H1 (cell line): ENCODE results near the gene CEP85. TPM values are rescaled to one million over a fixed set of nuclear protein-coding genes. Genes with fewer than 3 reads are reported as not detected.

Experiments used
- CTCF ChIA-PET: fragments of 300-600 bp; sonication (Branson Sonifier 250); formaldehyde crosslinking; loops from one replicate; lab custom pipeline; 2021; ENCODE audit not compliant: partially characterized antibody; lab: Charles Lee
- POLR2A ChIA-PET: fragments of 300-600 bp; sonication (Branson Sonifier 250); formaldehyde crosslinking; loops from one replicate; lab custom pipeline; 2021; ENCODE audit warnings: inconsistent platforms; ENCODE audit not compliant: partially characterized antibody; lab: Charles Lee
- DNase-seq, 2 experiments: peaks; one replicate each; pipeline versions ENCODE4 v3.0.0 to v3.0.0-alpha.2; 2010 to 2022; ENCODE audit warnings: low spot score in 2 of 2, low read depth in 1 of 2, mixed read lengths in 1 of 2
- FAIRE-seq: peaks from 2 replicates; lab custom pipeline; 2011; peaks lifted over from hg19 to GRCh38; lab: Jason Lieb, UNC
- H2AFZ ChIP-seq: 2 replicates; pipeline ENCODE4 v1.8.1; 2012; ENCODE audit warnings: low read length, inconsistent platforms
- H2AK5ac ChIP-seq: 2 replicates; pipeline ENCODE4 v1.6.1; 2013; ENCODE audit warnings: low read depth, low read length
- H2BK120ac ChIP-seq: replicated peaks from 2 replicates; pipeline ENCODE3; 2013; ENCODE audit warnings: low read depth, low read length, inconsistent platforms
- H2BK12ac ChIP-seq: 2 replicates; pipeline ENCODE4 v1.6.1; 2013; ENCODE audit warnings: low read depth, low read length
- H2BK15ac ChIP-seq: 2 replicates; pipeline ENCODE4 v1.6.1; 2013; ENCODE audit warnings: low read length
- H2BK20ac ChIP-seq: 2 replicates; pipeline ENCODE4 v1.6.1; 2013; ENCODE audit warnings: low read length
- H2BK5ac ChIP-seq: 2 replicates; pipeline ENCODE4 v1.6.1; 2013; ENCODE audit warnings: low read depth, low read length
- H3K14ac ChIP-seq: 2 replicates; pipeline ENCODE4 v1.6.1; 2013; ENCODE audit warnings: inconsistent platforms; ENCODE audit not compliant: insufficient read length
- H3K18ac ChIP-seq: 2 replicates; pipeline ENCODE4 v1.6.1; 2013; ENCODE audit warnings: low read length; ENCODE audit errors: extremely low read depth
- H3K23ac ChIP-seq: 2 replicates; pipeline ENCODE4 v1.6.1; 2013; ENCODE audit warnings: inconsistent platforms; ENCODE audit not compliant: insufficient read length
- H3K23me2 ChIP-seq: 2 replicates; pipeline ENCODE4 v1.6.1; 2013; ENCODE audit warnings: low read depth, low read length
- H3K27ac ChIP-seq: 2 replicates; pipeline ENCODE4 v1.6.1; 2011; ENCODE audit warnings: low read depth, low read length, inconsistent platforms
- H3K27me3 ChIP-seq, 4 experiments: replicated peaks in 1 of 4; 1 replicate in 1 of 4; 2 replicates in 3 of 4; pipeline versions ENCODE4 v1.6.1 to v1.8.1; 2011 to 2013; ENCODE audit warnings: low read length in 3 of 4, mild to moderate bottlenecking in 3 of 4, inconsistent platforms in 2 of 4, mixed read lengths in 2 of 4, moderate library complexity in 1 of 4; ENCODE audit not compliant: control insufficient read depth in 3 of 4, insufficient read depth in 3 of 4; ENCODE audit errors: extremely low read depth in 1 of 4
- H3K36me3 ChIP-seq, 4 experiments: 2 replicates each; pipeline versions ENCODE4 v1.6.1 to v1.8.1; 2011 to 2013; ENCODE audit warnings: mild to moderate bottlenecking in 4 of 4, low read length in 3 of 4, moderate library complexity in 2 of 4, control low read depth in 1 of 4, inconsistent platforms in 1 of 4; ENCODE audit not compliant: insufficient read depth in 4 of 4, control insufficient read depth in 2 of 4
- H3K4ac ChIP-seq: replicated peaks from 2 replicates; pipeline ENCODE3; 2013; ENCODE audit warnings: low read length, low read depth, mixed read lengths, inconsistent platforms; ENCODE audit not compliant: insufficient read length
- H3K4me1 ChIP-seq, 4 experiments: replicated peaks in 1 of 4; 1 replicate in 1 of 4; 2 replicates in 3 of 4; pipeline versions ENCODE4 v1.6.1 to v1.8.1; 2011 to 2013; ENCODE audit warnings: low read length in 3 of 4, inconsistent platforms in 2 of 4, mixed read lengths in 1 of 4; ENCODE audit not compliant: insufficient read depth in 4 of 4, control insufficient read depth in 3 of 4
- H3K4me2 ChIP-seq, 2 experiments: 2 replicates each; pipeline versions ENCODE4 v1.6.1 to v1.8.1; 2011 to 2013; ENCODE audit warnings: low read depth in 2 of 2, low read length in 2 of 2, control low read depth in 1 of 2, inconsistent platforms in 1 of 2, mild to moderate bottlenecking in 1 of 2; ENCODE audit not compliant: insufficient read depth in 1 of 2
- H3K4me3 ChIP-seq, 4 experiments: fragments of 200-600, 300-600 bp in 1 of 4; sonication (generic), shearing (Covaris generic), sonication (Bioruptor Twin) in 1 of 4; 2 replicates each; pipeline versions ENCODE4 v1.5.1 to v1.8.1; 2011 to 2016; ENCODE audit warnings: low read length in 4 of 4, low read depth in 3 of 4, control low read depth in 2 of 4, inconsistent platforms in 2 of 4, mild to moderate bottlenecking in 2 of 4, mixed read lengths in 1 of 4, moderate library complexity in 1 of 4; ENCODE audit not compliant: insufficient read depth in 2 of 4; ENCODE audit errors: extremely low read depth in 1 of 4
- H3K56ac ChIP-seq: replicated peaks from 2 replicates; pipeline ENCODE3; 2013; ENCODE audit warnings: low read depth, mild to moderate bottlenecking, mixed read lengths, low read length, inconsistent platforms; ENCODE audit not compliant: insufficient read length
- H3K79me1 ChIP-seq: 2 replicates; pipeline ENCODE4 v1.6.1; 2013; ENCODE audit warnings: low read depth, low read length, control low read depth
- H3K79me2 ChIP-seq, 2 experiments: 2 replicates each; pipeline versions ENCODE4 v1.6.1 to v1.8.1; 2012 to 2013; ENCODE audit warnings: low read length in 2 of 2, mild to moderate bottlenecking in 2 of 2, inconsistent platforms in 1 of 2; ENCODE audit not compliant: insufficient read depth in 2 of 2, control insufficient read depth in 1 of 2
- H3K9ac ChIP-seq, 4 experiments: replicated peaks in 1 of 4; 1 replicate in 1 of 4; 2 replicates in 3 of 4; pipeline versions ENCODE4 v1.6.1 to v1.8.1; 2011 to 2013; ENCODE audit warnings: low read depth in 3 of 4, low read length in 3 of 4, control low read depth in 2 of 4, mild to moderate bottlenecking in 2 of 4, moderate library complexity in 2 of 4, inconsistent platforms in 1 of 4; ENCODE audit errors: extremely low read depth in 1 of 4
- H3K9me3 ChIP-seq, 2 experiments: 2 replicates each; pipeline versions ENCODE4 v1.6.1 to v1.8.1; 2012 to 2013; ENCODE audit warnings: mild to moderate bottlenecking in 2 of 2, moderate library complexity in 2 of 2, control low read depth in 1 of 2, inconsistent platforms in 1 of 2, low read depth in 1 of 2, low read length in 1 of 2, mixed read lengths in 1 of 2; ENCODE audit not compliant: insufficient read depth in 2 of 2
- H4K20me1 ChIP-seq, 2 experiments: replicated peaks in 1 of 2; 2 replicates each; pipeline versions ENCODE3 to v1.8.1; 2011 to 2013; ENCODE audit warnings: inconsistent platforms in 2 of 2, low read length in 2 of 2, mild to moderate bottlenecking in 1 of 2; ENCODE audit not compliant: insufficient read depth in 2 of 2, control insufficient read depth in 1 of 2
- H4K5ac ChIP-seq: 2 replicates; pipeline ENCODE4 v1.6.1; 2013; ENCODE audit warnings: low read length, low read depth, mixed read lengths, inconsistent platforms; ENCODE audit not compliant: insufficient read length
- H4K8ac ChIP-seq: 2 replicates; pipeline ENCODE4 v1.8.0; 2013; ENCODE audit warnings: mild to moderate bottlenecking, moderate library complexity, low read length, inconsistent platforms; ENCODE audit not compliant: insufficient read depth; ENCODE audit errors: extremely low read depth
- H4K91ac ChIP-seq: replicated peaks from 2 replicates; pipeline ENCODE3; 2013; ENCODE audit warnings: low read length, mixed read lengths, inconsistent platforms; ENCODE audit not compliant: insufficient read length
- CHD1 ChIP-seq: IDR thresholded peaks from 2 replicates; pipeline ENCODE4 v1.6.1; 2012; ENCODE audit warnings: low read depth, low read length, improper control_type of control experiment
- CREB1 ChIP-seq: IDR thresholded peaks from 2 replicates; pipeline ENCODE4 v1.6.1; 2012; ENCODE audit warnings: inconsistent platforms
- CTBP2 ChIP-seq: IDR thresholded peaks from 2 replicates; pipeline ENCODE4 v1.7.0; 2011; ENCODE audit warnings: borderline replicate concordance, mild to moderate bottlenecking, moderate library complexity, mixed read lengths, low read length; ENCODE audit not compliant: insufficient read depth, insufficient read length
- E2F6 ChIP-seq: IDR thresholded peaks from 2 replicates; pipeline ENCODE4 v1.6.1; 2012; ENCODE audit warnings: inconsistent platforms
- EZH2 ChIP-seq: fragments of 200-600 bp; sonication (generic); IDR thresholded peaks from 2 replicates; pipeline ENCODE4 v1.7.1; 2012; ENCODE audit warnings: low read depth, mild to moderate bottlenecking, moderate library complexity, low read length, inconsistent platforms; ENCODE audit not compliant: severe bottlenecking
- POLR2AphosphoS5 ChIP-seq: IDR thresholded peaks from 2 replicates; pipeline ENCODE4 v1.6.1; 2011; ENCODE audit warnings: low read depth, low read length
- RFX5 ChIP-seq: IDR thresholded peaks from 2 replicates; pipeline ENCODE4 v1.6.1; 2011; ENCODE audit warnings: low read depth, low read length, improper control_type of control experiment, borderline replicate concordance
- SIN3A ChIP-seq, 2 experiments: IDR thresholded peaks in 1 of 2; conservative IDR thresholded peaks in 1 of 2; 2 replicates each; pipeline ENCODE4 v1.6.1; 2011 to 2012; ENCODE audit warnings: low read length in 2 of 2, improper control_type of control experiment in 1 of 2, low read depth in 1 of 2, mild to moderate bottlenecking in 1 of 2
- SP4 ChIP-seq: IDR thresholded peaks from 2 replicates; pipeline ENCODE4 v1.6.1; 2012; ENCODE audit warnings: low read length, inconsistent platforms
- SUZ12 ChIP-seq: fragments of 200-600 bp; sonication (generic); IDR thresholded peaks from 2 replicates; pipeline ENCODE4 v1.6.1; 2012; ENCODE audit warnings: mild to moderate bottlenecking, inconsistent platforms, low read length, moderate library complexity, mixed read lengths
- TCF12 ChIP-seq: IDR thresholded peaks from 2 replicates; pipeline ENCODE4 v1.6.1; 2011; ENCODE audit warnings: low read depth, mild to moderate bottlenecking, low read length
- WGBS, 2 experiments: shearing (Covaris generic) in 1 of 2; methylation state at CpG; one replicate each; pipeline versions ENCODE4 v1.1.6 to v1.1.7; 2013 to 2015; ENCODE audit warnings: low lambda C conversion rate in 2 of 2, mixed read lengths in 2 of 2, inconsistent platforms in 1 of 2, low coverage in 1 of 2, missing lambda C conversion rate in 1 of 2; ENCODE audit not compliant: insufficient replicate concordance in 2 of 2, insufficient coverage in 1 of 2, insufficient read length in 1 of 2; ENCODE audit errors: extremely low coverage in 1 of 2, missing lambda C conversion rate in 1 of 2; 5-methylcytosine and 5-hydroxymethylcytosine counted together
- polyA plus RNA-seq, 7 experiments: library from polyadenylated mRNA; depleted of rRNA in 3 of 7; stranded (reverse) in 5 of 7; unstranded in 2 of 7; fragments of >200 nt in 5 of 7; fragments of 200-250 nt in 2 of 7; gene quantifications; 1 replicate in 5 of 7; 2 replicates in 1 of 7; 4 replicates in 1 of 7; pipeline versions ENCODE4 v1.2.1 to v1.2.3, GENCODE V29; 2011 to 2013; ENCODE audit warnings: missing spikeins in 2 of 7, mixed read lengths in 2 of 7
- total RNA-seq: library from RNA; stranded (reverse); fragmentation: NEBNext Ultra II Directional; extraction: Animal tissue kit (Norgen Biotek cat#: 25700); gene quantifications from 2 replicates; pipeline ENCODE4 v1.2.1, GENCODE V29; 2021

CEP85 gene
- total and polyA plus RNA-seq, 2 of the 8 experiments (the other 6 are each of a cell fraction or from before 2014, with no cell fraction given), result 40.4 to 43.7 TPM

GRCh38 chr1:26189751-26190275 lies 44.2 kb upstream of the CEP85 start:
- POLR2A ChIA-PET, result interaction anchor here (0.6 to 3.2 kb wide), 14 partner anchors 9 to 298 kb away, joined by 3 to 22 read pairs (median 4); partner anchors contain the start of genes CEP85, CNKSR1, SH3BGRL3 and ZNF593
- TF ChIP-seq CHD1 (no peak), CREB1 (no peak), TCF12 (no peak), E2F6 (no peak), RFX5 (no peak), SUZ12 (no peak), EZH2 (no peak), SIN3A (conservative IDR thresholded peaks at IDR 0.05 in 1 of 2, IDR thresholded peaks at IDR 0.05 in 1 of 2; ENCODE audit: low read depth in 1 of 2, low read length in 2 of 2) (no peak), POLR2AphosphoS5 (no peak), CTBP2 (no peak), SP4 (no peak)

More at GRCh38 chr1:26189751-26190275, 44.2 kb upstream of the CEP85 start:
- Histone ChIP-seq H3K27me3 (no peaks in the 10 kb centered on the region), H3K4me2 (0 out of 4 replicates have a peak overlapping the region, but pooled peaks of 1 of the 2 experiments have one; percentile 29), H3K79me1 (no peaks in the 10 kb centered on the region), H2AFZ (no peak overlapping the region), H2BK120ac (no peak overlapping the region), H3K9me3 (no peaks in the 10 kb centered on the region), H4K5ac (no peak overlapping the region), H3K23me2 (no peaks in the 10 kb centered on the region), H3K79me2 (no peaks in the 10 kb centered on the region), H4K91ac (peak overlapping the region; percentile 67), H3K56ac (no peak overlapping the region), H3K27ac (no peak overlapping the region), H3K18ac (no peak overlapping the region), H3K14ac (no peak overlapping the region), H2AK5ac (no peak overlapping the region), H3K4me1 (peaks cover 0 to 7% (median 2%) of the 10 kb centered on the region in 4 experiments; a peak in 3 of 7 replicates), H3K36me3 (peaks cover 0 to 10% (median 1%) of the 10 kb centered on the region in 4 experiments; a peak in 3 of 8 replicates), H2BK12ac (peak overlapping the region; percentile 32; the same call in 1 of the 2 replicates), H3K4me3 (no peak overlapping the region), H3K23ac (no peak overlapping the region), H2BK5ac (no peak overlapping the region), H2BK20ac (no peak overlapping the region), H4K20me1 (no peaks in the 10 kb centered on the region), H3K9ac (no peak overlapping the region), H4K8ac (no peak overlapping the region; the same call in 1 of the 2 replicates), H3K4ac (no peak overlapping the region), H2BK15ac (no peak overlapping the region)
- DNase-seq (no peak), FAIRE-seq (no peak)
- 92% methylated on average over 7 of the region's 7 CpGs; no CpG with 5 or more reads in 1 of the 2 experiments for WGBS, 2 experiments
- CTCF ChIA-PET, result interaction anchor here (0.6 to 12.6 kb wide), 35 partner anchors 10 to 174 kb away, joined by 3 to 159 read pairs (median 5); partner anchors contain the start of genes C1orf232, CD52, CEP85 and CNKSR1
